B cell (primary cell): ENCODE measurements around the gene CEP112. TPM values are rescaled to one million over a fixed set of nuclear protein-coding genes. Genes with fewer than 3 reads are reported as not detected.
"Not testable (repeated sequence)": the region's sequence is repeated elsewhere in the genome, so short reads cannot be mapped to it uniquely, and the experiment has no call there.

Source experiments
- ATAC-seq: fragments of 200-7000 bp; cut with Tn5 transposase; one replicate; pipeline ENCODE4 v1.10.0; 2021; ENCODE audit warnings: low read depth, mild to moderate bottlenecking, moderate number of reproducible peaks, moderate library complexity
- CTCF ChIA-PET: fragments of 350-600 bp; sonication (Branson Sonifier 250); formaldehyde crosslinking; loops from one replicate; lab custom pipeline; 2021; ENCODE audit warnings: antibody characterized with exemption, inconsistent platforms; lab: Charles Lee
- POLR2A ChIA-PET: fragments of 350-600 bp; sonication (Branson Sonifier 250); formaldehyde crosslinking; loops from one replicate; lab custom pipeline; 2021; ENCODE audit warnings: antibody characterized with exemption; lab: Charles Lee
- DNase-seq: peaks from one replicate; pipeline ENCODE4 v3.0.0; 2013
- H2AFZ ChIP-seq: 2 replicates; pipeline ENCODE4 v1.6.1; 2012; ENCODE audit warnings: mild to moderate bottlenecking, low read depth, low read length; ENCODE audit not compliant: insufficient read depth, poor library complexity, severe bottlenecking
- H3K27ac ChIP-seq, 2 donors: 1 replicate in 1 of 2; 2 replicates in 1 of 2; pipeline ENCODE4 v1.5.1; 2012 to 2013; ENCODE audit warnings: low read length in 2 of 2, mild to moderate bottlenecking in 2 of 2, moderate library complexity in 1 of 2
- H3K27me3 ChIP-seq, 4 experiments: fragments of 200-600 bp in 1 of 4; sonication (generic) in 1 of 4; replicated peaks in 1 of 4; 1 replicate in 2 of 4; 2 replicates in 2 of 4; pipeline versions ENCODE4 v1.6.1 to v1.7.0; 2013 to 2016; ENCODE audit warnings: low read length in 3 of 4, mild to moderate bottlenecking in 2 of 4, mixed read lengths in 1 of 4, moderate library complexity in 1 of 4; ENCODE audit not compliant: insufficient read depth in 4 of 4, control insufficient read depth in 3 of 4; ENCODE audit errors: control extremely low read depth in 1 of 4
- H3K36me3 ChIP-seq, 2 experiments: replicated peaks in 1 of 2; 1 replicate in 1 of 2; 2 replicates in 1 of 2; pipeline versions ENCODE4 v1.6.1 to v1.7.1; 2013; ENCODE audit warnings: low read length in 1 of 2; ENCODE audit not compliant: insufficient read depth in 2 of 2, control insufficient read depth in 1 of 2; ENCODE audit errors: control extremely low read depth in 1 of 2, extremely low read depth in 1 of 2
- H3K4me1 ChIP-seq, 2 donors: fragments of 200-600 bp in 1 of 2; sonication (generic) in 1 of 2; 1 replicate in 1 of 2; 2 replicates in 1 of 2; pipeline versions ENCODE4 v1.5.1 to v1.6.1; 2013 to 2017; ENCODE audit warnings: low read length in 2 of 2; ENCODE audit not compliant: control insufficient read depth in 2 of 2, insufficient read depth in 2 of 2
- H3K4me2 ChIP-seq: replicated peaks from 2 replicates; pipeline ENCODE3; 2012; ENCODE audit warnings: mild to moderate bottlenecking, low read depth, low read length; ENCODE audit not compliant: poor library complexity, severe bottlenecking
- H3K4me3 ChIP-seq, 5 experiments: fragments of 200-600 bp in 1 of 5; sonication (generic) in 1 of 5; 1 replicate in 3 of 5; 2 replicates in 2 of 5; pipeline versions ENCODE4 v1.5.1 to v1.7.0; 2011 to 2016; ENCODE audit warnings: low read length in 4 of 5, mild to moderate bottlenecking in 4 of 5, low read depth in 2 of 5, control low read depth in 1 of 5, moderate library complexity in 1 of 5; ENCODE audit not compliant: insufficient read depth in 1 of 5; ENCODE audit errors: control extremely low read depth in 1 of 5, extremely low read depth in 1 of 5
- H3K79me2 ChIP-seq: fragments of 200-600 bp; sonication (generic); one replicate; pipeline ENCODE4 v1.6.0; 2016; ENCODE audit warnings: low read length; ENCODE audit not compliant: control insufficient read depth, insufficient read depth
- H3K9ac ChIP-seq: fragments of 200-600 bp; sonication (generic); 2 replicates; pipeline ENCODE4 v1.6.1; 2017; ENCODE audit warnings: mild to moderate bottlenecking, low read length, moderate library complexity
- H3K9me3 ChIP-seq, 3 donors: one replicate each; pipeline versions ENCODE4 v1.6.1 to v1.7.1; 2013; ENCODE audit warnings: low read length in 2 of 3; ENCODE audit not compliant: control insufficient read depth in 2 of 3, insufficient read depth in 1 of 3; ENCODE audit errors: control extremely low read depth in 1 of 3
- H4K20me1 ChIP-seq: 2 replicates; pipeline ENCODE4 v1.6.0; 2012; ENCODE audit warnings: mild to moderate bottlenecking, low read length; ENCODE audit not compliant: insufficient read depth, control insufficient read depth, poor library complexity, severe bottlenecking
- H3K27ac Mint-ChIP-seq: one replicate; pipeline ENCODE4 v1.8.0; 2021; ENCODE audit warnings: mixed read lengths
- H3K27me3 Mint-ChIP-seq: one replicate; pipeline ENCODE4 v1.8.0; 2021; ENCODE audit warnings: mixed read lengths
- H3K4me1 Mint-ChIP-seq: one replicate; pipeline ENCODE4 v1.8.0; 2021; ENCODE audit warnings: mixed read lengths
- H3K4me3 Mint-ChIP-seq: one replicate; pipeline ENCODE4 v1.8.0; 2021; ENCODE audit warnings: mixed read lengths
- H3K9me3 Mint-ChIP-seq: one replicate; pipeline ENCODE4 v1.8.0; 2022; ENCODE audit warnings: mixed read lengths; ENCODE audit not compliant: insufficient read depth
- CTCF ChIP-seq: fragments of 200-600 bp; IDR thresholded peaks from one replicate; pipeline ENCODE4 v1.8.0; 2022; ENCODE audit warnings: antibody characterized with exemption, mild to moderate bottlenecking
- EZH2 ChIP-seq: IDR thresholded peaks from 2 replicates; pipeline ENCODE4 v1.6.1; 2012; ENCODE audit warnings: borderline replicate concordance, low read depth, mild to moderate bottlenecking, moderate library complexity, low read length; ENCODE audit not compliant: insufficient read depth, poor library complexity, severe bottlenecking
- WGBS: methylation state at CpG from one replicate; pipeline ENCODE4 v1.1.5; 2013; ENCODE audit warnings: missing lambda C conversion rate; ENCODE audit not compliant: insufficient coverage; 5-methylcytosine and 5-hydroxymethylcytosine counted together
- intact Hi-C: fragments of 100-400 bp; cut with micrococcal nuclease; formaldehyde crosslinking; loops from one replicate; pipeline ENCODE4 v1.10.0; 2022
- polyA plus RNA-seq: library from polyadenylated mRNA; depleted of rRNA; stranded (reverse); fragments of >200 nt; gene quantifications from 2 replicates; pipeline ENCODE4 v1.2.3, GENCODE V29; 2012
- total RNA-seq, 2 donors: library from RNA; stranded (reverse); fragments of 120-200 nt in 1 of 2; gene quantifications; 1 replicate in 1 of 2; 2 replicates in 1 of 2; pipeline versions ENCODE4 v1.2.3 to v1.2.4, GENCODE V29; 2013 to 2022

Gene CEP112
- total and polyA plus RNA-seq, 2 donors (not counting 1 experiment from before 2014, with no cell fraction given) = 0.57 to 4.6 TPM

DNA sequence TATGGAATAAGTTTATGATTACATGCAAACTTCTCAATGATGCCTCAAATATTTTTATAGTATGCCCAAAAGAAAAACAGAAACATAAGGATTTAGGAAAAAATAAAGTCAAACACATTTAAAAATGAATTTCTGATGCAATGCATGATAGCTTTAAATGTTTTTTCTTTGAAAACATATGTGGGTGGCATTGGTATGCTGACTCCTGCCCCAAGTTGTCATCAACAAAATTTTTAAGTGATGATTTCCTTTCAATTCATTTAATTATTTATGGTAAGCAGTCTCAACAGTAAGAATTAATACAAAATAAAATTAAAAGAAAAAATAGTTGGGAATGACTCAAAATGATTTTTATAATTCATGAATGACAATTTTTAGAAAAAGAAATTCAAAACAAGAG lies 104.9 kb downstream of the CEP112 start:
- Mint-ChIP-seq H3K4me3 (no peak overlapping the region), H3K9me3 (peaks cover 14% of the 10 kb centered on the region), H3K4me1 (no peaks in the 10 kb centered on the region), H3K27ac (no peak overlapping the region), H3K27me3 (peaks cover 3% of the 10 kb centered on the region)
- H3K9me3 ChIP-seq = peaks cover 1 to 15% (median 11%) of the 10 kb centered on the region in 3 donors
- H3K27ac ChIP-seq = no peak overlapping the region
- H4K20me1 ChIP-seq = no peaks in the 10 kb centered on the region
- DNase-seq = no peak
- H3K9ac ChIP-seq = no peak overlapping the region
- no peaks in the 10 kb centered on the region for H3K27me3 ChIP-seq
- ATAC-seq = no peak
- H3K79me2 ChIP-seq = no peaks in the 10 kb centered on the region
- H2AFZ ChIP-seq = no peak overlapping the region
- H3K4me1 ChIP-seq = no peaks in the 10 kb centered on the region
- no peak overlapping the region for H3K4me2 ChIP-seq
- no peak overlapping the region for H3K4me3 ChIP-seq
- POLR2A ChIA-PET = no interaction called here
- TF ChIP-seq CTCF = no peak
- no peak for TF ChIP-seq EZH2
- H3K36me3 ChIP-seq = no peaks in the 10 kb centered on the region
- intact Hi-C loops = no loop called here
- CTCF ChIA-PET = no interaction called here

- TF ChIP-seq EZH2 (no peak), CTCF (no peak)
- 43% methylated on average over 1 of the region's 2 CpGs for WGBS
- no peak overlapping the region for H3K4me2 ChIP-seq
- DNase-seq = no peak
- H3K4me3 ChIP-seq = no peak overlapping the region
- no peak overlapping the region for H3K4me3 Mint-ChIP-seq
- H3K27ac ChIP-seq = no peak overlapping the region
- ATAC-seq = no peak
- ChIA-PET POLR2A (no interaction called here), CTCF (no interaction called here)
- peaks cover 0 to 15% (median 11%) of the 10 kb centered on the region in 3 donors for H3K9me3 ChIP-seq
- H3K79me2 ChIP-seq = no peaks in the 10 kb centered on the region
- intact Hi-C loops = no loop called here
- no peaks in the 10 kb centered on the region for H3K36me3 ChIP-seq
- no peaks in the 10 kb centered on the region for H4K20me1 ChIP-seq
- no peak overlapping the region for H3K27ac Mint-ChIP-seq
- H3K9ac ChIP-seq = no peak overlapping the region
- no peaks in the 10 kb centered on the region for H3K4me1 Mint-ChIP-seq
- H2AFZ ChIP-seq = no peak overlapping the region
- no peaks in the 10 kb centered on the region for H3K4me1 ChIP-seq
- H3K27me3 ChIP-seq = no peaks in the 10 kb centered on the region
- H3K27me3 Mint-ChIP-seq = peaks cover 3% of the 10 kb centered on the region
- H3K9me3 Mint-ChIP-seq = peaks cover 12% of the 10 kb centered on the region
Observed at GRCh38 chr17:66085221-66085620, 106.7 kb downstream of the CEP112 start.

- H3K4me2 ChIP-seq, H3K4me1 Mint-ChIP-seq, H3K36me3 ChIP-seq, H3K9me3 ChIP-seq, H3K27me3 Mint-ChIP-seq, H3K9ac ChIP-seq, H4K20me1 ChIP-seq, ATAC-seq, CTCF ChIA-PET, H3K79me2 ChIP-seq, H3K4me3 Mint-ChIP-seq, POLR2A ChIA-PET, H2AFZ ChIP-seq, H3K9me3 Mint-ChIP-seq, H3K27me3 ChIP-seq, H3K4me3 ChIP-seq, H3K4me1 ChIP-seq, H3K27ac ChIP-seq, H3K27ac Mint-ChIP-seq, DNase-seq, intact Hi-C loops: not testable (repeated sequence)
- no CpG with 5 or more reads among the region's 3 CpGs for WGBS
Observed at GRCh38 chr17:66080670-66081069, 111.3 kb downstream of the CEP112 start.
